ENCODE measurements around the gene CD300A.

CD300A gene

DNA sequence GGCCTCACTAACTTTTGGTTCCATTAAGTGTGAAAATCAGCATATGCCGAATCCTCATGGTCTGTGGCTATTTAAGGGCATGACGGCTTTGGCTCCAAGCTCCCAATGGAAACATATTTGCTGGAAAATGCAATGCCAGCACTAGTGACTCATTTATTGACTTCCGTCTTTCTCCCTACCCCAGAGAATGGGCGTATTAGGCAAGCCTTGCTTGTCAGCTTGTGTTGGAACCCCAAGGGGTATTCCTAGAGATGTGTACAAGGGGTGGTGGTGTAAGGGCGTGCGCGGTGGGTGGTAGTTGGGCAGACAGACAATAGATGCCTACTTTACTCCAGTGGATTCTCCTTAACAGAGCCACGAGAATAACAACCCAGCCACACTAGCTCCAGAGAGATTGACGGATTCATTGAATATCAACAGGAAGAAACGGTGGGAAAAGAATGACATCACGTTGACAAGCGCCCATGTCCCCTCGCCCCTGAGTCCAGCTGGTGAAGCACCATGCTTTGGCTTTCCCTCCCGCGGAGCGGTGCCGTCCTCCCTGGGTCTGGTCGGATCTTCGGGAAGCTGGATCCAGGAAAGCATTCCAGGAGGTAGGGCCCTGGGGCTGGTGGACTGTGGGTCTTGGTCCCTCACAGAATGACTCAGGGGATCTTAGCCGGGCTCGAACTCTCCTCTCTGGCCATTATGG is 54.5 kb downstream of the CD300A start:
- DNase-seq (ENCODE audit: low read depth), result no peak

DNA sequence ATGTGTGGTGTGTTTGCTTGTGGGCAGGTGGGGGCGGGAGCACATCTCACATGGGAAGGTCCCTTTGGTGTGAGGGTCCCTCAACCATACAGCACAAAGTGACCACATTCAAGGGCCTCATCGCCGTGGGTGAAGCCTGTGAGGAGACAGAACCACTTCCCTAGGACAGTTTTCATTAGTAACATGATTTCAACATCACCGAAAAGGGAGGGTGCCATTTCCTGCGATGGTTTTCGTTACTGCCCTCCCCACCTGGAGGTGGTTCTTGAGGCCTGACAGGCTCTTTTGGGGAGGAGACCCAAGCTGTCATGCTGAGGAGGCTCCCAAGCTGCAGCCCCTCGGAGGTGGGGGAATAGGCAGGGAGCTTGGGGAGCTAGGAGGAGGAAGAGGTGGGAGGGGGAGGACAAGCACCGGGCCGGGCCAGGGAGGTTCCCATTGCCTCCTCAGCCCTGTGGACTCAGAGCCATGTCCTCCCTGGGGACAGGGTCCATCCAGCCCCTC is 55.3 kb downstream of the CD300A start:
- DNase-seq (ENCODE audit: low read depth), result no peak

DNA sequence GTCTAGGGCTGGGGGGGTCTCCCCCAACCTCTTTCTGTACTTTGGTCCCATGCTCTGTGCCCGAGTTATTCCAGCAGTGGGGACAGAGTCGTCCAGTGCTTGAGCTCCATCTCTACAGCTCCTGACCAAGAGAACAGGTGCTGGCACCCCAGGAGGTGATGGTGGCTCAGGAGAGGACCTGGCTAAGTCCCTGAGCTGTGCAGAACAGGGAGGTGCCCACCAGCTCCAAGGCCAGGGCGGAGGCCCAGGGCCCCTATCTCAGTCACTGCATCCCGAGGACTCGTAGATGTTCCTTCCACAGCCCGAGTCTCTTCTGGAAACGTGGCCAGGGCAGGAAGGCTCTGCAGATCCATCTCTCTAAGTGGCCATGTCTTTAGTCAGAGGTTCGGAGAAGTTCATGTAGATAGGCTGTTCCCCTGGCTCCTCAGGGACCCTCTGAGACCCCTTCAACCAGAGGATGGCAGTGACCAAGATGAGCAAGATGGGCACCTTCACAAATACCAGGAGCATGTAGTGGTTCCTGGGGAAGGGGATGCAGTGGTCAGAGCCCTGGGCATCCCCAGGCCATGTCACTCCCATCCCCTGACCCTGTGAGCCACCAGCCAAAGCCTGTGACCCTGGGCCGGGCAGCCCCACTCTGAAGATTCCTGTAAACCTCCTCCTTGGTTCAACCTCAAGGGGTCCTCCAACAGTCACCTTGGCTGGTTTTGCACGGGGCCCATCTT is 56.1 kb downstream of the CD300A start:
- DNase-seq (ENCODE audit: low read depth), result no peak

DNA sequence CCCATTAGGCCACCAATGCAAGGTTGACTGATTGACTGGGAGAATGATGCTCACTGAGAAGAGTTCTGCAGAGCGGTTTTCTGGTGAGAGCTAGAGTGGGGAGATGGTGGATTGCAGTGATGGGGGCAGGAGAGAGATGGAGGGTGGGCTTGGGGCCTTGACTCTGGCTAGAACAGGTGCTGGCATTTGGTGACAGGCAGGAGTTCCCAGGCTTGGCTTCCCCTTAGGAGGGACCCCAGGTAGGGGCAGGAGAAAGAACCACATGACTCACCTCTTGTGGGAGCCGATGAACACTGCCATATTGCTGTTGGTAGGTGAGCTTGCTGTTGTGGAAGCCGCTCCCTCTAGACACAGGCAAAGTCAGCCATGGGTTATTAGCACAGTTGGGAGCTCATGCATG is 56.9 kb downstream of the CD300A start:
- no peak for DNase-seq (ENCODE audit: low read depth)

DNA sequence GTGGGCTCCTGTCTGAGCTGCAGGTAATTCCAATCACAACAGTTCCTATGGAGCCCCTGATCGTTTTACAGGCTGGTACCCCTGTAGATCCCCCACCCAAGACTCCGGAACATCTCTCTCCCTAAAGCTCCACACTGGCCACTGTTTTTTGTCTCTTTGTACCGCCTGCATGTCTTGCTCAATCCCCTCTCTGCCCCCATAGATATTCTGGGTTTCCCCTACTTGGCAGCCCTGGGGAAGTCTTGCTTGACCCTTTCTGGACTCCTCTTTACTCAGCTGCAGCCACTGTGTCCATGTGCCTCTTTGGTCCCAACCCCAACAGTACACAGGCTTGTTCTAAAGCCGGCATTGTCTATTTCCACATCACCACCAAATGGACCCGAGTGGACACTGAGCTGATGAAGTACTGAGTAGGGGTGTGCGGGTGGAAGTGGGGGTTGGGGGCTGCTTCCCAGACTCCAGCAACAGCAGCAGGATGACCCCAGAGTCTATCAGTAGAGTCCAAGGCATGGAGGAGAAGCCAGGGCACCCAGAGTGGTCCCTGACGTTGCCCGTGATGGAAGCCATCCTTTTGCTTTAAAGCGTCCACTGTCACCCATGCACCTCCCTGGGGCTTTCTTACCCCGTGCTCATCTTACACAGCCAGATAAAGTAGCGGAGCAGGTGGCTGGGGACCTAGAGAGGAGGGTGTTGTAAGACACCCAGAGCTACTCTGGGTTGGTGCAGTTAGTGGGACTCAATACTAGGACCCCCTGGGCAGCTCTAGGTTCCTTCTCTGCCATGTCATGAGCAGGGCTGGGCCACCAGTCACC is 58.4 kb downstream of the CD300A start:
- no peak for DNase-seq (ENCODE audit: low read depth)

DNA sequence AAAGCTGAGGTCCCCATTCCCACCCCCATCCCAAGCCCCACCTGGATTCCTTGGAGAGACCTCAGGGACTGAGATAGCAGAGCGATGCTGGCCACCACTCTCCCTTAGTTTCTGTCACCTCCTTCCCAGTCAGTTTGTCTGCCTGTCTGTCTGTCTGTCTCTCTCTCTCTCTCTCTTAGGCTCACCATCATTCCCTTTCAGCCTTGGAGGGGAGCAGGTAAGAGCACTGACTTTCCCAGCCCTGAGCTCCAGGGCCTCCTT is 59.0 kb downstream of the CD300A start:
- no peak for DNase-seq (ENCODE audit: low read depth)

DNA sequence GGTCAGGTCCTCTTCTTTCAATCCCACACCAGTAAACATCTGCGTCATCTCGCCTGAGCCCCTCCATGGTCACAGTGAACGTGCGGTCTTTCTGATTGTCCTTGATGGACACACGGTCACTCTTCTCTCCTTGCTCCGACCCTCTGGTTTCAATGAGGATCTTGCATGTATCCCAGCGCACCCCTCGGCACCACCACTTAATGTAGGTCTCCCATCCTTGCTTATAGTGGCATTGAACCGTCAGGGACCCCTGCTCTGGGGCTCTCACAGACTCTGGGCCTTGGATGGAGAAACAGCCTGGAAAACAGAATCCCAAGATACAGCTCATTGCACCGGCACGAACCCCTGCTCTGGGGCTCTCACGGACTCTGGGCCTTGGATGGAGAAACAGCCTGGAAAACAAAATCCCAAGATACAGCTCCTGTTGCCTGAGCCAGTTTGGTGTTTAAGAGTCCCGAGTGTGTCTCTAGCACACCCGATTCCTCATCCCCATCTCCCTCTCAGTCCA is 59.4 kb downstream of the CD300A start:
- DNase-seq (ENCODE audit: low read depth), result no peak

DNA sequence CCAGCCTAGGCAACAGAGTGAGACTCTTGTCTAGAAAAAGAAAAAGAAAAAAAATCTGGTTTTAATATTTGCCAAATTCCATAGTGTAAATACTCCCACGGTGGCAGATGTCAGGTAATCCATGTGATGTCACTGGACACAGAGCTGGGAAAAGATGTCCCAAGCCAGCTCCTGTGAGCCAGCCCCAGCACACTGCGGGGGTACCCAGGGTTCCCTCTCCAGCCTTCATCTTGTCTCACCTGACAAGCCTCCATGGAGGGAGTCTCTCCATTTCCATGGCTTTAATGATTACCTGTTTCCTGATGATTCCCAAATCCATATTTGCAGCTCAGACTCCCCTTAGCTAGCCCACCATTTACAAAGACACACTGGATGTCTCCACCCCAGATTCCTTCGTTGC is 60.2 kb downstream of the CD300A start:
- DNase-seq (ENCODE audit: low read depth), result no peak

DNA sequence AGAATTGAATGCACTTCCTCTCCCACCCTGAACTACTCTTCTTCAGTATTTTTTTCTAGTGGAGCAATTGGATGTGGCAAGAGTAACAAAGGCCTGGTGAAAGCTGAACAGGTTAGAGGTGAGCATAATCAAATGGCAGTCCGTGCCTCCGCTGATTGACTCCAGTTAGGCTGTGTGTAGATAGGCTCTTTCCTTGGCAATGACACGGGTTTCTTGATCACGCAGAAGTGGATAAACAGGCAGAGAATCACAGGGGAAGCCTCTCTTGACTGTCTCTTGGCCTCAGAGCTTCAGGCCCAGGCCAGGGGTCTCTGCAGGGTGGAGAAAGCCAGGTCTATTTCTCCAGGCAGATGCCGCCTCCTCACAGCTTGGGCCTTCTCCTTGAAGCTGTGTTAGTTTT is 60.6 kb downstream of the CD300A start:
- DNase-seq (ENCODE audit: low read depth), result no peak

DNA sequence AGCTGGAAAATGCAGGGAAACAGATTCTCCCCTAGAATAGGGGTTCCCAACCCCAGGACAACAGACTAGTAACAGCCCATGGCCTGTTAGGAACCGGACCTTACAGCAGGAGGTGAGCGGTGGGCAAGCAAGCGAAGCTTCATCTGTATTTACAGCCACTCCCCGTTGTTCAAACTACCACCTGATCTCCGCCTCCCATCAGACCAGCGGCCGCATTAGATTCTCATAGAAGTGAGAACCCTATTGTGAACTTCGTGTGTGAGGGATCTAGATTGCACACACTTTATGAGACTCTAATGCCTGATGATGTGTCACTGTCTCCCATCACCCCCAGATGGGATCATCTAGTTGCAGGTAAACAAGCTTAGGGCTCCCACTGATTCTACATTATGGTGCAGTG is 61.3 kb downstream of the CD300A start:
- no peak for DNase-seq (ENCODE audit: low read depth)

DNA sequence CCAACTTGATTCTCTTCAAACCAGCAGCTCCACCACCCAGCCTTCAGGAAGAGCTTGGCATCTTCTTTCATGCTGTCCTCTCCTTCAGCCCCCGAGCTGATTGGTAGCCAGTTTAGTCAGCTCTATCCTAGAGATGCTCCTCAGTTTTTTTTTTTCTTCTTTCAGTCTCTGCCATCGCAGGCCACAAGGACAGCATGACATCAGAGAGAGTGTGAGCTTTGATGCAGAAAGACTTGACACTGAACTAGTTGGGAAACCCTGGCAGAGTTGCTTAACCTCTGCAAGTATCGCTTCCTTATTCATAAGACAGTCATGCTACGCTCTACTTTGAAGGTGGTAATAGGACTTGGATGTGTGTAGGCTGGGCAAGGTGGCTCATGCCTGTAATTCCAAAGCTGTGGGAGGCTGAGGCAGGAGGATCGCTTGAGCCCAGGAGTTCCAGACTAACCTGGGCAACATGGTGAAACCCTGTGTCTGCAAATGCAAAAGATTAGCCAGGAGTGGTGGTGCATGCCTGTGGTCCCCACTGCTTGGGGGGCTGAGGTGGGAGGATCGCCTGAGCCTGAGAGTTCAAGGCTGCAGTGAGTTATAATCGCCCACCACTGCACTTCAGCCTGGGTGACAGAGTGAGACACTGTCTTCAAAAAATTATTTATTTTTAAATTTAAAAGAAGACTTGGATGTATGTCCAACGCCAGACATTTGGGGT is 62.2 kb downstream of the CD300A start:
- DNase-seq (ENCODE audit: low read depth), result no peak

DNA sequence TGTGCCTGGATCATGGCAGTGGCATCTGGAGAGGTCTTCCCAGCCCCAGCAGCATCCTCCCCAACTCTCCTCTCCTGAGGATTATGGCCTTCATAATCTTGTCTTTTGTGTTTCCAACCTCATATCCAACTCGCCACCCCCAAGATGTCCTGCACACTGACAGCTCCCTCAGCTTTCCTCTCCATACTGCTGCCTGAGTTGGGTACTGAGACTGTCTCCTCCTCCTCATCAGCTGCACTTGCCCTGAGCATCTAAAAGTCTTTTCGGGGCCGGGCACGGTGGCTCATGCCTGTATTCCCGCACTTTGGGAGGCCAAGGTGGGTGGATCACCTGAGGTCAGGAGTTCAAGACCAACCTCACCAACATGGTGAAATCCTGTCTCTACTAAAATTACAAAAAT is 62.8 kb downstream of the CD300A start:
- DNase-seq (ENCODE audit: low read depth), result no peak

DNA sequence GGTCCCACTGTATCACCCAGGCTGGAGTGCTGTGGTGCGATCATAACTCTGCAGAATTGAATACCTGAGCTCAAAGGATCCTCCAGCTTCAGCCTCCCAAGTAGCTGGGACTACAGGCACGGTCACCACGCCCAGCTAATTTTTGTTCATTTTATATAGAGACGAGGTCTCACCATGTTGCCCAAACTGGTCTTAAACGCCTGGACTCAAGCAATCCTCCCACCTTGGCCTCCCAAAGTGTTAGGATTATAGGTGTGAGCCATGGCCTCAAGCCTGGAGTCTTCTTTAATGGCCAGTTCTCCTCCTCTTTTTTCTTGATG is 64.4 kb downstream of the CD300A start:
- no peak for DNase-seq (ENCODE audit: low read depth)

DNA sequence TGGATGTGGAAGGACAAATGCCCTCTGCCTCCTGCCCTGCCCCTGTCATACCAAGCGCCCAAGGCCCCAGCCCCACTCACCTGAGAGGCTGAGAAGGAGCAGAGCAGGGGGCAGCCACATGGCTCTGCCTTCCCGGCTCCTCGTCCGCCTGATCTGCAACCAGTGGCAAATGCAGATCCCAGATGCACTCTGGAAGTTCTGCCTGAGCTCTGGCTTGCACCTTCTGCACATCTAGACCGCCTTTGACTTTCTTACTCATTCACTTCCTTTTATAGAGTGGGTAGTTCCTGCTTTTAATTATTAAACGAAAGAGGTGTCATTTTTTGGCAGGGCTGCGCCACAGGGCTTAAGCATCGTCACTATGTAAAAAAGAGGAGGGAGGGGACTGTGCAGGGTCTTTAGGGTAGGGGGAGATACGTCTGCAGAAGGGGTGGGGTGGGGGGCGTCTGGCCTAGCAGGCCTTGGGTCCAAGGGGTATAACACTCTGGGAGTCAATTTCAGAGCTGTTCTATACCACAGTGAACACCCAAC is 64.9 kb downstream of the CD300A start, which contains the start of gene CD300LB:
TSS of gene CD300LB (minus strand) at position 245 of the 531 bp plus-strand sequence. CDS start at position 120, 125 bp downstream.
- no peak for DNase-seq (ENCODE audit: low read depth)

DNA sequence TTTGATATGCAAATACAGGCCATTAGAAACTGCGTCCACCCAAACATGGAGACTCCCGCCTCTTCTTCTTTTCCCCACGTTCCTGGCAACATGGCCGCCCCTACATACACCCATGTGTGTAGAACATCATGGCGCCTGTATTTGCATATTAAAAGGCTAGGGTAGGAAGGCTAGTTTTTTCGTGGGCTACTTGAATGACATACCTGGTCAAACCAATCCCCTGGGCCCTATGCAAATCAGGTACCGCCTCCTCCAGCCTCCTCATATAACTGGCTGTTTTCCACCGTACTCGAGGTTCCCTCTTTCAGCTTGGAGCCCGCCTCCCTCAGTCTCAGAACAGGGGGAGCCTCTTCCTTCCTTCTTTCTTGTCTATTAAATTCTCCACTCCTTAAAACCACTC is 65.7 kb downstream of the CD300A start:
- no peak for DNase-seq (ENCODE audit: low read depth)
